Neural cell (in vitro differentiated cells): ENCODE measurements around the gene AMIGO2. TPM values are rescaled to one million over a fixed set of nuclear protein-coding genes. Genes with fewer than 3 reads are reported as not detected.

Experiments
- H2AFZ ChIP-seq: fragments of 200-600, 300-800 bp; sonication (generic), shearing (Covaris generic); 2 replicates; pipeline ENCODE4 v1.6.0; 2014; ENCODE audit warnings: low read depth, mild to moderate bottlenecking, antibody characterized with exemption, low read length, moderate library complexity
- H3F3A ChIP-seq: fragments of 200-600 bp; shearing (Covaris generic); 2 replicates; pipeline ENCODE4 v1.6.1; 2016; ENCODE audit warnings: mild to moderate bottlenecking, moderate library complexity, mixed read lengths, antibody characterized with exemption, low read length; ENCODE audit not compliant: insufficient read depth, poor library complexity, severe bottlenecking
- H3K27ac ChIP-seq: fragments of 200-600, 300-800 bp; sonication (generic), shearing (Covaris generic); 2 replicates; pipeline ENCODE4 v1.5.1; 2014; ENCODE audit warnings: mild to moderate bottlenecking, low read length, moderate library complexity
- H3K27me3 ChIP-seq: fragments of 300-800, 200-600 bp; sonication (generic), shearing (Covaris generic); 2 replicates; pipeline ENCODE4 v1.6.0; 2014; ENCODE audit warnings: mild to moderate bottlenecking, low read depth, low read length, moderate library complexity; ENCODE audit not compliant: insufficient read depth
- H3K36me3 ChIP-seq: fragments of 300-800, 200-600 bp; sonication (generic), shearing (Covaris generic); 2 replicates; pipeline ENCODE4 v1.5.1; 2014; ENCODE audit warnings: mild to moderate bottlenecking, antibody characterized with exemption, low read length, moderate library complexity; ENCODE audit not compliant: insufficient read depth
- H3K4me2 ChIP-seq: fragments of 300-800, 200-600 bp; sonication (generic), shearing (Covaris generic); 2 replicates; pipeline ENCODE4 v1.6.0; 2014; ENCODE audit warnings: mild to moderate bottlenecking, low read length
- H3K4me3 ChIP-seq: fragments of 300-800, 200-600 bp; sonication (generic), shearing (Covaris generic); 2 replicates; pipeline ENCODE4 v1.5.1; 2014; ENCODE audit warnings: mild to moderate bottlenecking, low read length, moderate library complexity
- H3K79me2 ChIP-seq: fragments of 200-600 bp; shearing (Covaris generic); replicated peaks from 2 replicates; pipeline ENCODE4 v1.6.0; 2014; ENCODE audit warnings: mild to moderate bottlenecking, low read length, moderate library complexity; ENCODE audit not compliant: insufficient read depth
- H3K9ac ChIP-seq: fragments of 300-800, 200-600 bp; sonication (generic), shearing (Covaris generic); 2 replicates; pipeline ENCODE4 v1.6.1; 2016; ENCODE audit warnings: mild to moderate bottlenecking, low read length, mixed read lengths
- H3K9me2 ChIP-seq: fragments of 200-600 bp; shearing (Covaris generic); 2 replicates; pipeline ENCODE4 v1.6.1; 2016; ENCODE audit warnings: mild to moderate bottlenecking, low read length, mixed read lengths; ENCODE audit not compliant: insufficient read depth
- H3K9me3 ChIP-seq: fragments of 200-600, 300-800 bp; sonication (generic), shearing (Covaris generic); 2 replicates; pipeline ENCODE4 v1.6.1; 2016; ENCODE audit warnings: mild to moderate bottlenecking, mixed run types, low read length, moderate library complexity, mixed read lengths
- H4K20me1 ChIP-seq: fragments of 200-600 bp; shearing (Covaris generic); 2 replicates; pipeline ENCODE4 v1.6.1; 2016; ENCODE audit warnings: mild to moderate bottlenecking, mixed run types; ENCODE audit not compliant: insufficient read depth
- CTCF ChIP-seq: fragments of 450-650 bp; IDR thresholded peaks from 2 replicates; pipeline ENCODE4 v1.5.1; 2014; ENCODE audit warnings: antibody characterized with exemption, mild to moderate bottlenecking, moderate library complexity; ENCODE audit not compliant: poor library complexity, severe bottlenecking
- EP300 ChIP-seq: fragments of 450-650 bp; conservative IDR thresholded peaks from 2 replicates; pipeline ENCODE4 v1.6.1; 2014; ENCODE audit warnings: antibody characterized with exemption, mild to moderate bottlenecking, moderate library complexity; ENCODE audit not compliant: poor library complexity, severe bottlenecking
- EZH2 ChIP-seq: fragments of 200-600, 300-800 bp; shearing (Covaris generic), sonication (generic); IDR thresholded peaks from 2 replicates; pipeline ENCODE4 v1.6.1; 2014; ENCODE audit warnings: antibody characterized with exemption, low read length, borderline replicate concordance, mild to moderate bottlenecking; ENCODE audit not compliant: insufficient read depth, poor library complexity, severe bottlenecking
- MXI1 ChIP-seq: fragments of 450-650 bp; conservative IDR thresholded peaks from 2 replicates; pipeline ENCODE4 v1.6.1; 2014; ENCODE audit warnings: antibody characterized with exemption, mild to moderate bottlenecking; ENCODE audit not compliant: poor library complexity, severe bottlenecking
- POLR2AphosphoS5 ChIP-seq: IDR thresholded peaks from 2 replicates; pipeline ENCODE4 v1.6.1; 2012
- RAD21 ChIP-seq: fragments of 450-650 bp; conservative IDR thresholded peaks from 2 replicates; pipeline ENCODE4 v1.6.1; 2014; ENCODE audit warnings: antibody characterized with exemption, mild to moderate bottlenecking, moderate library complexity
- SMC3 ChIP-seq: fragments of 450-650 bp; conservative IDR thresholded peaks from 2 replicates; pipeline ENCODE4 v1.6.1; 2014; ENCODE audit warnings: antibody characterized with exemption, mild to moderate bottlenecking, moderate library complexity; ENCODE audit not compliant: poor library complexity
- TAF1 ChIP-seq: IDR thresholded peaks from 2 replicates; pipeline ENCODE4 v1.6.1; 2012; ENCODE audit warnings: low read depth
- polyA plus RNA-seq: library from polyadenylated mRNA; depleted of rRNA; stranded (reverse); fragments of >200 nt; gene quantifications from 2 replicates; pipeline ENCODE4 v1.2.3, GENCODE V29; 2014
- TF ChIP-seq, protein P1 (sequence below): IDR thresholded peaks from 2 replicates; pipeline ENCODE4 v1.6.1; 2012; ENCODE audit warnings: borderline replicate concordance

The AMIGO2 gene
- polyA plus RNA-seq, 1 donor from 2014 or later: 3.1 TPM

DNA sequence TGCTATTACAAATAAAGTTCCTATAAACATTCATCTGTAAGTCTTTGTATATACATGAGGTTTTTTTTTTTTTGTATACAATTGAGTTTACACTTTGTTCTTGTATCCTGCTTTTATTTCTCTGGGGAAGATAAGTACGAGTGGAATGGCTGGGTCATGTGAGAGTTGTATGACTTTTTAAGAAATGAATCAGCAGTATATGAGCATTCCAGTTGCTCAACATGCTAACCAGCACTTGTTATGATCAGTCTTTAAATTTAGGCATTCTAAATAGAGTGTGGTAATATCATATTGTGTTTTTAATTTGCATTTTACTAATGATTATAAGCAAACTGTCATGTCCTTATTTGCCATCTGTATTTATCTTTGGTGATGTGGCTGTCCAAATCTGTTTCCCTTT, 44.7 kb upstream of the AMIGO2 start:
- H3K9ac ChIP-seq: no peak overlapping the region
- no peaks in the 10 kb centered on the region for H4K20me1 ChIP-seq
- H3K27me3 ChIP-seq: no peaks in the 10 kb centered on the region
- no peak overlapping the region for H2AFZ ChIP-seq
- TF ChIP-seq MXI1 (no peak), EP300 (no peak)
- TF ChIP-seq, protein P1, sequence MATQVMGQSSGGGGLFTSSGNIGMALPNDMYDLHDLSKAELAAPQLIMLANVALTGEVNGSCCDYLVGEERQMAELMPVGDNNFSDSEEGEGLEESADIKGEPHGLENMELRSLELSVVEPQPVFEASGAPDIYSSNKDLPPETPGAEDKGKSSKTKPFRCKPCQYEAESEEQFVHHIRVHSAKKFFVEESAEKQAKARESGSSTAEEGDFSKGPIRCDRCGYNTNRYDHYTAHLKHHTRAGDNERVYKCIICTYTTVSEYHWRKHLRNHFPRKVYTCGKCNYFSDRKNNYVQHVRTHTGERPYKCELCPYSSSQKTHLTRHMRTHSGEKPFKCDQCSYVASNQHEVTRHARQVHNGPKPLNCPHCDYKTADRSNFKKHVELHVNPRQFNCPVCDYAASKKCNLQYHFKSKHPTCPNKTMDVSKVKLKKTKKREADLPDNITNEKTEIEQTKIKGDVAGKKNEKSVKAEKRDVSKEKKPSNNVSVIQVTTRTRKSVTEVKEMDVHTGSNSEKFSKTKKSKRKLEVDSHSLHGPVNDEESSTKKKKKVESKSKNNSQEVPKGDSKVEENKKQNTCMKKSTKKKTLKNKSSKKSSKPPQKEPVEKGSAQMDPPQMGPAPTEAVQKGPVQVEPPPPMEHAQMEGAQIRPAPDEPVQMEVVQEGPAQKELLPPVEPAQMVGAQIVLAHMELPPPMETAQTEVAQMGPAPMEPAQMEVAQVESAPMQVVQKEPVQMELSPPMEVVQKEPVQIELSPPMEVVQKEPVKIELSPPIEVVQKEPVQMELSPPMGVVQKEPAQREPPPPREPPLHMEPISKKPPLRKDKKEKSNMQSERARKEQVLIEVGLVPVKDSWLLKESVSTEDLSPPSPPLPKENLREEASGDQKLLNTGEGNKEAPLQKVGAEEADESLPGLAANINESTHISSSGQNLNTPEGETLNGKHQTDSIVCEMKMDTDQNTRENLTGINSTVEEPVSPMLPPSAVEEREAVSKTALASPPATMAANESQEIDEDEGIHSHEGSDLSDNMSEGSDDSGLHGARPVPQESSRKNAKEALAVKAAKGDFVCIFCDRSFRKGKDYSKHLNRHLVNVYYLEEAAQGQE: no peak
- H3K36me3 ChIP-seq: no peaks in the 10 kb centered on the region
- no peak overlapping the region for H3K4me2 ChIP-seq
- no peaks in the 10 kb centered on the region for H3K9me2 ChIP-seq
- H3K27ac ChIP-seq: no peak overlapping the region
- no peak overlapping the region for H3K4me3 ChIP-seq
- no peaks in the 10 kb centered on the region for H3K79me2 ChIP-seq
- no peaks in the 10 kb centered on the region for H3K9me3 ChIP-seq
- no peaks in the 10 kb centered on the region for H3F3A ChIP-seq

DNA sequence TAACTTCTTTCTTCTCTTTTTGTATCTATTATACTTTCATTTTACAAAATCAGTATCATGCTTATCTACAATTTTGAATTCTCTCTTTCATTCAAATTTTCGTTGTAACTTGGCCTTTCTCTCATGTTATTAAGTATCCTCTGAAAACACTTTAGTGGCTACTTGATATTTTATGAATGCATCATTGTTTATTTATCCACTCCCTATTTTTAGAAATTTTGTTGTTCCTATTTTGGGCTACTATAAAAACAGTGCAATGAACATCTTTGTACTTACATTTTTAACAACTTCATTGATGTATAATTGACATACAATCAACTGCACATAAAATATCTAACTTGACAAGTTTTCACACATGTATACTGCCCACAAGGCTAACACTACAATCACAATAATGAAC, 44.0 kb upstream of the AMIGO2 start:
- H4K20me1 ChIP-seq: no peaks in the 10 kb centered on the region
- no peak for TF ChIP-seq EZH2
- TF ChIP-seq MXI1: no peak
- TF ChIP-seq, protein P1: no peak
- no peak for TF ChIP-seq RAD21
- TF ChIP-seq TAF1: no peak
- TF ChIP-seq SMC3: no peak
- no peak for TF ChIP-seq CTCF
- TF ChIP-seq POLR2AphosphoS5: no peak
- TF ChIP-seq EP300: no peak
- H3K4me3 ChIP-seq: no peak overlapping the region
- no peak overlapping the region for H3K27ac ChIP-seq
- H3K27me3 ChIP-seq: no peaks in the 10 kb centered on the region
- H3K9me3 ChIP-seq: no peaks in the 10 kb centered on the region
- no peak overlapping the region for H3K4me2 ChIP-seq
- no peaks in the 10 kb centered on the region for H3K79me2 ChIP-seq
- H3K36me3 ChIP-seq: no peaks in the 10 kb centered on the region
- H2AFZ ChIP-seq: no peak overlapping the region
- no peak overlapping the region for H3K9ac ChIP-seq
- H3F3A ChIP-seq: no peaks in the 10 kb centered on the region
- H3K9me2 ChIP-seq: no peaks in the 10 kb centered on the region
